ENCODE results near the gene CIDEB. TPM values are rescaled to one million over a fixed set of nuclear protein-coding genes. Genes with fewer than 3 reads are reported as not detected.

Gene CIDEB
- total RNA-seq, 1 donor from 2014 or later = 4.9 TPM

- H3K27ac Mint-ChIP-seq = no peak overlapping the region
- H3K36me3 Mint-ChIP-seq = no peaks in the 10 kb centered on the region
- no peaks in the 10 kb centered on the region for H3K9me3 Mint-ChIP-seq
- no peak for DNase-seq (ENCODE audit: extremely low spot score, unreplicated experiment)
- H3K4me3 Mint-ChIP-seq = no peak overlapping the region
- H3K4me1 Mint-ChIP-seq (ENCODE audit: unreplicated experiment) = peaks cover 4% of the 10 kb centered on the region
- TF ChIP-seq CTCF (conservative IDR thresholded peaks at IDR 0.05) = no peak
- H3K27me3 Mint-ChIP-seq = peaks cover 31% of the 10 kb centered on the region
Measured at GRCh38 chr14:24325963-24326362, 18.2 kb upstream of the CIDEB start.

- Mint-ChIP-seq H3K36me3 (no peaks in the 10 kb centered on the region), H3K9me3 (no peaks in the 10 kb centered on the region), H3K27ac (peak overlapping the region; percentile 53), H3K4me3 (no peak overlapping the region), H3K27me3 (peaks cover 29% of the 10 kb centered on the region), H3K4me1 (ENCODE audit: unreplicated experiment) (peaks cover 4% of the 10 kb centered on the region)
- no peak for DNase-seq (ENCODE audit: extremely low spot score, unreplicated experiment)
- TF ChIP-seq CTCF (conservative IDR thresholded peaks at IDR 0.05) = no peak
Measured at GRCh38 chr14:24325041-24325530, 17.3 kb upstream of the CIDEB start.

- Mint-ChIP-seq H3K36me3 (no peaks in the 10 kb centered on the region), H3K27me3 (peaks cover 38% of the 10 kb centered on the region), H3K4me1 (ENCODE audit: unreplicated experiment) (peaks cover 4% of the 10 kb centered on the region), H3K9me3 (no peaks in the 10 kb centered on the region), H3K4me3 (no peak overlapping the region), H3K27ac (no peak overlapping the region)
- no peak for DNase-seq (ENCODE audit: extremely low spot score, unreplicated experiment)
- TF ChIP-seq CTCF (conservative IDR thresholded peaks at IDR 0.05) = no peak
Measured at GRCh38 chr14:24324024-24324423, 16.2 kb upstream of the CIDEB start.

GRCh38 chr14:24323341-24323740 lies 15.6 kb upstream of the CIDEB start:
- H3K36me3 Mint-ChIP-seq = no peaks in the 10 kb centered on the region
- H3K4me3 Mint-ChIP-seq = no peak overlapping the region
- H3K27me3 Mint-ChIP-seq = peaks cover 40% of the 10 kb centered on the region
- TF ChIP-seq CTCF (conservative IDR thresholded peaks at IDR 0.05) = no peak
- H3K9me3 Mint-ChIP-seq = no peaks in the 10 kb centered on the region
- DNase-seq (ENCODE audit: extremely low spot score, unreplicated experiment) = no peak
- H3K27ac Mint-ChIP-seq = no peak overlapping the region
- peaks cover 4% of the 10 kb centered on the region for H3K4me1 Mint-ChIP-seq (ENCODE audit: unreplicated experiment)

- no peaks in the 10 kb centered on the region for H3K9me3 Mint-ChIP-seq
- no peak for DNase-seq (ENCODE audit: extremely low spot score, unreplicated experiment)
- H3K36me3 Mint-ChIP-seq = no peaks in the 10 kb centered on the region
- no peak overlapping the region for H3K4me3 Mint-ChIP-seq
- TF ChIP-seq CTCF (conservative IDR thresholded peaks at IDR 0.05) = no peak
- H3K4me1 Mint-ChIP-seq (ENCODE audit: unreplicated experiment) = peaks cover 6% of the 10 kb centered on the region
- peaks cover 47% of the 10 kb centered on the region for H3K27me3 Mint-ChIP-seq
- no peak overlapping the region for H3K27ac Mint-ChIP-seq
Measured at GRCh38 chr14:24322672-24323071, 14.9 kb upstream of the CIDEB start.
